NT2/D1 (cell line): Measurements from ENCODE around the gene INO80.

Experiments used
- SUZ12 ChIP-seq: IDR thresholded peaks from 2 replicates; pipeline ENCODE4 v1.6.1; 2011; ENCODE audit not compliant: insufficient read length, insufficient read depth; ENCODE audit errors: extremely low read depth
- YY1 ChIP-seq: IDR thresholded peaks from 2 replicates; pipeline ENCODE4 v1.6.1; 2011; ENCODE audit not compliant: insufficient read length, insufficient read depth

DNA sequence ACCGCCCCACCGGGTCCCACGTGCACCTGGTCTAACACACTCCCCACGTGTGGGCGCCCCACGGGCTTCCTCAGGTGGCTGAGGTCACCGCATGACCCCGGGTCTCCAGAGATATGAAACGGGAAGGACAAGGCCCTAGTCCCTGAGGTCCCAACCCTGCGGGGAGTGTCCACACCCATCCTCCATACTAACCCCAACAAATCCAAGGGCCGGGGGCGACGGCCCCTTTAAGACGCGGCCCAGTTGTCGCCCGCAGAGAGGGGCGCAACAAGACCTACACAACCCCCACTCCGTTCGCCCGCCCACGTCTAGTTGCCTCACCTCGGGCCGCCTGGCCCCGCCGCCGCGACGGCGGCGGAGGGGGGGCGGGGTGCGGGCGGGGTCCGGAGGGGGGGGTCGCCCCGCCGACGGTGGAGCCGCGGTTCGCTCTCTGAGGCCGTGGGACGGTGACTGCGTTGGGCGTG is 396 bp downstream of the INO80 start:
- TF ChIP-seq SUZ12 (no peak), YY1 (no peak)
